WI38 (cell line): ENCODE measurements around the gene OR56A4.

Experiments
- H3K4me3 ChIP-seq: 2 replicates; pipeline ENCODE4 v1.5.1; 2011; ENCODE audit warnings: low read depth, mild to moderate bottlenecking, control low read depth, low read length
- CTCF ChIP-seq: IDR thresholded peaks from 2 replicates; pipeline ENCODE4 v1.5.1; 2012; ENCODE audit warnings: low read depth, mild to moderate bottlenecking, control low read depth, low read length

The OR56A4 gene

GRCh38 chr11:5992150-5992549, 14.6 kb downstream of the OR56A4 start:
- TF ChIP-seq CTCF, result no peak
- H3K4me3 ChIP-seq, result no peak overlapping the region

GRCh38 chr11:5989203-5989602, 17.5 kb downstream of the OR56A4 start:
- TF ChIP-seq CTCF, result no peak
- no peak overlapping the region for H3K4me3 ChIP-seq

GRCh38 chr11:5986885-5987284, 19.9 kb downstream of the OR56A4 start, which contains the start of gene OR52L1:
OR52L1 (minus strand) TSS chr11:5986985; CDS start chr11:5986930, 55 bp downstream.
- TF ChIP-seq CTCF, result no peak
- H3K4me3 ChIP-seq, result no peak within 1 kb of the TSS

- no peak for TF ChIP-seq CTCF
- H3K4me3 ChIP-seq, result no peak overlapping the region
Observed at GRCh38 chr11:5983443-5983842, 23.3 kb downstream of the OR56A4 start.

- no peak for TF ChIP-seq CTCF
- no peak overlapping the region for H3K4me3 ChIP-seq
Observed at GRCh38 chr11:5973530-5973929, 33.2 kb downstream of the OR56A4 start.

- TF ChIP-seq CTCF, result no peak
Observed at GRCh38 chr11:5968394-5968793, 38.4 kb downstream of the OR56A4 start, which contains the start of gene OR56A5. OR56A5 (minus strand) TSS chr11:5968494; CDS start chr11:5968494, 0 bp downstream.

GRCh38 chr11:5967708-5968107, 39.0 kb downstream of the OR56A4 start:
- no peak for TF ChIP-seq CTCF
- no peak overlapping the region for H3K4me3 ChIP-seq

More at GRCh38 chr11:5968394-5968793, 38.4 kb downstream of the OR56A4 start, which contains the start of gene OR56A5:
- no peak within 1 kb of the TSS for H3K4me3 ChIP-seq
